AG08396 (cell line): ENCODE data around the gene MED14.

Experiments
- DNase-seq: peaks from one replicate; pipeline ENCODE4 v3.0.0; 2012; ENCODE audit warnings: low spot score, mixed read lengths

Gene MED14

DNA sequence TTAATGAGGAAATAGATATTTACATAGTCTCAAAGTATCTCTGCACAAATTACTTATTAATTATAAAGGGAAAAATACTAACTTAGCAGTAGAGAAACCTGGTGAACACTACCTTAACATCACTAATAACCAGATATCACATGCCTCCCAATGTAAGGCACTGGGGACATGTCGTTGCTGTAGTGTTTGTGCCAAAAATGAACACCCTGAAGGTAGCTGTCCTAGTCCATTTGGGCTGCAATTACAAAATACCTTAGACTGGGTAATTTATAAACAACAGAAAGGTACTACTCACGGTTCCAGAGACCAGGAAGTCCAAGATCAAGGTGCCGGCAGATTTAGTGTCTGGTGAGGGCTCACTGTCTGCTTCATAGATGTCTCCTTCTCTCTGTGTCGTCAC, 122.8 kb downstream of the MED14 start:
- DNase-seq, result no peak

DNA sequence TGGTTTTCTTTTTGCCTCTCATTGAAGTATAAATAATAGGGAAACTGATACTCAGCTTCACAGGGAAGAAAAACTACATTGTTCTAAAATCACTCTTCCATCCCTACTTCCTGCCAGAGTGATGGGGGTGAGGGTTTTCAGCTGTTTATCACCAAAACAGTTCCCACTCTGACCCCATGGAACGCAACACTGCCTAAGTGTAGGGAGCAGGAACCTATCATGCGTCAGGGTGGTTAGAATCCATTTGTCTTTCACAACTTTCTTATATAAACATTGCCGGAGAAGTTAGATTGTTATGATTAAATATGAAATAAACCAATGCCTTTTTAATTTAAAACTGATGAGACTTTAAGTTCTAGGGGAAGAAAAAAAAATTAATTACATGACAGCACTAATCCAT, 128.0 kb downstream of the MED14 start:
- no peak for DNase-seq

DNA sequence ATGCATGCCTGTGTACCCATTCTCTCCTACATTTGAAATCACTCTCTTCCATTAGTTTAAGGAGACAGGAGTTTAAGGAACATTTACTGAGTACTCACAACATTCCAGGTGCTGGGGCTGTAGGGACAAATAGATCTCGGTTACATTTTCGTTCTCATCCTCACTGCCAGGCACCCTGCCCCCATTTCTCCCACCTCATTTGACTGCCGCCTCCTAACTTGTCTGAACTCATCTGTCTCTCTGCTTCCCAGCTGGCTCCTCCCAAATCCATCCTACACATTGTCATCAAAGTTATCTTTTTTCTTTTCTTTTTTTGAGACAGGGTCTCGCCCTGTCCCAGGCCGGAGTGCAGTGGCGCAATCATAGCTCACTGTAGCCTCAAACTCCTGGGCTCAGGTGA, 131.9 kb downstream of the MED14 start:
- no peak for DNase-seq
